ENCODE data around the gene TMEM209.

DNA sequence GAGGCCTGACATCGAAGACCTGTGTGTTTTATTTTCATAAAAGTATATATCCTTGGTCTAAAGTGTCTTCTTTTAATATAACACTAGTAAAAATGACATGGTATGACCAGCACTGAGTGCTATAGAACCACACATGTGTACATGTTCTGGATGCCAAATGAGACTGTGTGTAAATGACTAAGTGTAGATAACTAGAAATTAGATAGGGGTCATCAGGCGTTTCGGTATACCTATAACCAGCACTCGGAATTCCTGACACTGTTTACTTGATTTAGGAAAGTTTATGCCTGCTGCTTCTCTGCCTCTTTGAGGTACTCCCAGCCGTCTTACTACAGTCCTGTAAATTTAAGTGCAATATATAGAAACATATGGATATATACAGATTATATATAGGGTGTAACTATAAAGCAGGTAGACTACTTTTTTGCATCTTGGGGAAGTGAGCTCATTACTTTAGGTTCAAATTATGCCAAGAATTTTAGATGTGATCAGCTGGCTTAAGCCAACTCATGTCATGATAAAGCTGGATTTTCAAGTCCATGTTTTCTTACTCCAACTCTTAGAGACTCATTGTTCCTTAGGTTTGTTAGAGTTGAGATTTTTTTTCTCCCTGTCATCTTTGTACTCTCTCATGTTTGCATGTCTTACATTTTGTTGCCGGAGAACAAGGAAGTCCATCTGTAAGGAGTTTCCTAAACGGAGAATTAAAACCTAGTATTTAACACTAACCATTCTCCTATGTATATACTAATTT is 72.0 kb downstream of the TMEM209 start:
- TF ChIP-seq CTCF (IDR thresholded peaks at IDR 0.05; ENCODE audit: insufficient read depth, low read length): no peak
- no peak for TF ChIP-seq REST (IDR thresholded peaks at IDR 0.05; ENCODE audit: insufficient replicate concordance, low read depth)
- no peak for TF ChIP-seq POLR2AphosphoS5 (IDR thresholded peaks at IDR 0.05; ENCODE audit: low read depth)
- no peak for TF ChIP-seq SPI1 (IDR thresholded peaks at IDR 0.05; ENCODE audit: borderline replicate concordance, low read depth)

Measured in HL-60 (cell line).